Embryonic facial prominence (tissue), 1 donor: Measurements from ENCODE around the gene CFAP299.

Source experiments
- DNase-seq: peaks from one replicate; pipeline ENCODE4 v3.0.0-alpha.2; 2016; ENCODE audit errors: extremely low spot score

CFAP299 gene

GRCh38 chr4:80814266-80814665 is 478.7 kb downstream of the CFAP299 start:
- DNase-seq = no peak

- DNase-seq = no peak
Measured at GRCh38 chr4:80831383-80832361, 496.1 kb downstream of the CFAP299 start.

GRCh38 chr4:80839281-80839680 is 503.8 kb downstream of the CFAP299 start:
- DNase-seq = no peak

GRCh38 chr4:80839792-80840191 is 504.3 kb downstream of the CFAP299 start:
- DNase-seq = no peak

GRCh38 chr4:80840396-80840795 is 504.9 kb downstream of the CFAP299 start:
- DNase-seq = no peak

- no peak for DNase-seq
Measured at GRCh38 chr4:80841587-80842281, 506.2 kb downstream of the CFAP299 start.

GRCh38 chr4:80846210-80846609 is 510.7 kb downstream of the CFAP299 start:
- DNase-seq = no peak

GRCh38 chr4:80852061-80852460 is 516.5 kb downstream of the CFAP299 start:
- DNase-seq = no peak

GRCh38 chr4:80873571-80873970 is 538.0 kb downstream of the CFAP299 start:
- DNase-seq = no peak

GRCh38 chr4:80874979-80875378 is 539.4 kb downstream of the CFAP299 start:
- no peak for DNase-seq

- no peak for DNase-seq
Measured at GRCh38 chr4:80875642-80876041, 540.1 kb downstream of the CFAP299 start.

- no peak for DNase-seq
Measured at GRCh38 chr4:80876810-80877209, 541.3 kb downstream of the CFAP299 start.

- DNase-seq = no peak
Measured at GRCh38 chr4:80878218-80878617, 542.7 kb downstream of the CFAP299 start.

- no peak for DNase-seq
Measured at GRCh38 chr4:80897537-80898303, 562.2 kb downstream of the CFAP299 start.

GRCh38 chr4:80900908-80901307 is 565.4 kb downstream of the CFAP299 start:
- DNase-seq = no peak

- DNase-seq = no peak
Measured at GRCh38 chr4:80903020-80903419, 567.5 kb downstream of the CFAP299 start.

- no peak for DNase-seq
Measured at GRCh38 chr4:80909938-80910337, 574.4 kb downstream of the CFAP299 start.

GRCh38 chr4:80911458-80911857 is 575.9 kb downstream of the CFAP299 start:
- DNase-seq = no peak

- DNase-seq = no peak
Measured at GRCh38 chr4:80912350-80912749, 576.8 kb downstream of the CFAP299 start.

GRCh38 chr4:80913381-80913780 is 577.9 kb downstream of the CFAP299 start:
- DNase-seq = no peak

GRCh38 chr4:80916770-80917169 is 581.2 kb downstream of the CFAP299 start:
- no peak for DNase-seq

GRCh38 chr4:80918004-80918403 is 582.5 kb downstream of the CFAP299 start:
- no peak for DNase-seq
